ENCODE data around the gene SMIM5.

SMIM5 gene

DNA sequence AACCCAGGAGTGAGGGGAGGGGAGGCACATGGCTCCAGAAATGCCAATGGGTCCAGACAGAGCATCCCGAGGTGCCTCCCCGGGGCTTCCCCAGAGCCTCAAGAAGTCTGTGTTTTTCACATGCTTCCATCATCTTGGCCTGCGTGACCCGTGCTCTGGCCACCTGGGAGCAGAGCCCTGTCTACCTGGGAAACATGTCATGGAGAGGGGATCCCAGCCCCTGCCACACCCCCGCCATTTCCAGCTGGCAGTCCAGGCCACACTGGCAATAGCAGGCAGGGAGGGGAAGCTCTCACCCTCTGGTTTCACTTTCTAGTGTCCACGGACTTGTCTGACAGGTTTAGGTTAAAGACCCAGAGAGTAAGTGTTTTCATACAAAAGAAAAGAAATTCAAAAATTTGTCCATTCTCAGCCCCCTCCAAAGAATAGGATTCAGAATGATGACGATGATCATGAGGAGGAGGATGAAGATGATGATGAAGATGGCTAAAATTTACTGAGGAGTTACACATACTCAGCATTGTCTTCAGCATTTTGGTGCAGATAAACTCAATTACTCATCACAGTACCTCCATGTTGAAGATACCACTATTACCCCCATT, 9.0 kb downstream of the SMIM5 start:
- DNase-seq = no peak

DNA sequence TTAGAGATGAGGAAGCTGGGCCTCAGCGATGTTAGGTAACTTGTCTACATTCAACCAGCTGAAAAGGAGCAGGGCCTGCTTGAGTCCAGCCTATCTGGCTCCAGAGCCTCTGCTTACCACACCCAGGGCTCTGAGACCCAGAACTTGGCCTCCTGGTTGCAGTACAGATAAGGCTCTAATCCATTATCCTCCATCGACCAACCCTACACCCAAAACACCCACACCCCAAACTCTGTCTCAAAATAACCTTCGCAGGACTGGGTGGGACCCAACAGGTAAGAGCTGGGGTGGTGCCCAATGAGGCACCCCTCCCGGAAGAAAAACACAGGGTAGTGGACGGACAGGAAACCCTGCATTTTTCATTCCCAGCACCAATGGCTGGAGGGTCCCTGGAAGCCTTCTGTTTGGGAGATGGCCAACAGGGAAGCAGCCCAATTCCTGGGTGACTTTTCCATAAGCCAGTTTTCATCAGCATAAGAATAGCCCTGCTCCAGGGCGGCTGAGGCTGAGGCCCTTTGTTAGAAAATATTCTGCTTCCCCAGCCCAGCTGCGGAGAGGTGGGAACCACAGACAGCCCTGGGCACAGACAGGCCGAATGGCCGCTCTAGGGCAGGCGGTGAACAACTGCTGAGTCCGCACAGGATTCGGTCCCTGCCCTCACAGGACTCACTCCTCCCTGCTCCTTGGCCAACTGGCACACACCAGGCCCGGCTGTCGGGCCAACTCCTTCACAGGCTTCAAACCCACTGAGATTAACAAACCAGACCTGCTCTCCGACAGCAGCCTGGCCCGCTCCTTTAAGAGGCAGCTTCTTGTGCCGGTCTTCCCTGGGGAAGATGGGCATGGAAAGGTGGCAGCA, 9.8 kb downstream of the SMIM5 start:
- no peak for DNase-seq

- no peak for DNase-seq
These were observed 10.4 kb downstream of the SMIM5 start for GRCh38 chr17:75643643-75644017.

DNA sequence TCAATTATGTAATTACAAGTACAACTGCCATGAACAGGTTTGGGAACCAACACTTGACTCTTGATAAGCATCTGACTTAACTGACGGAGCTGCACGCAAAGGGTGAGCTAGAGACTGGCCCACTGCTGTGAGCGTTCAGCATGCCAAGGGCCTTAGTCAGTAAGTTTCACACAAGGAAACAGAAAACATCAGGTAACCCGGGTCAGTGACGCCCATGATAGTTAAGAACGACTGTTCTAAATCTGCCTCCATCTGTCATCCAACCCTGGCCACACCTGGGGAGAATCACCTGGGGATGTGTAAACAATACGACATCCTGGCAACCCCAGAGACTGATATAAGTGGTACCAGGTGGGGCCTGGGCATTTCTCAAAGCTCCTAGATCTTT, 12.3 kb downstream of the SMIM5 start:
- no peak for DNase-seq

DNA sequence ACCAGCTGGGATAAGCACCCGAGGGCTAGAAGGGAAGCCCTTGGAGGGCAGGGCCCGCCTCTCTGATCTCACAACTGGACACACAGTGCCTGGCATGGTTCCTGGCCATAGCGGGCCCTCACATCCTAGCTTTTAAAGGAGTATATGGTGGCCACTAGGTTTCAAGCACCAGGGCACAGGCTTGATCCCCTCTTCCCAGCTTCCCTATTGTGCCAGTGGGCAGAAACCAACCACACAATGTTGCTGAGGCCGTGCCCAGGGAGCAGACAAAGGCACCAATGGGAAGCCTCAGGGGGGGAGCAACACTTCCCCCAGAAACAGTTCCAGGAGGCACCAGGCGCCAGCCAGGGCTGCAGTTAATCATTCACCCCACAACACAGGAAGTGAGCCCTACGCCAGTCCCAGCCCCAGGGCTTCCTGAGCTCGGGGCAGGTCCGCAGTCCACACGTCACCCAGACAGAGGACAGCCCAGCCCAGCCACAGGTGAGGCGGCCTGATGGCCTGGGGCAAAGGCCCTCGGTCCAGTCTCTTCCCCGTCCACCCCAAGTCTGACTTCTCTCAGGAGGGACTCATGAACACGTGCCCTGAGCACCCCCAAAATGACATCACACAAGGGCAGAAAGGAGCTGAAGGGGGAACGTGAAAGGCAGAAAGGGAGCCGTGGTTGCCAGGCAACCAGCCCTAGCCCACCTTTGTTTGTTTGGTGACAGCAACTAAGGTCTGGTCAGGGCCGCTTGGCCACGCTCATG, 12.8 kb downstream of the SMIM5 start:
- no peak for DNase-seq

DNA sequence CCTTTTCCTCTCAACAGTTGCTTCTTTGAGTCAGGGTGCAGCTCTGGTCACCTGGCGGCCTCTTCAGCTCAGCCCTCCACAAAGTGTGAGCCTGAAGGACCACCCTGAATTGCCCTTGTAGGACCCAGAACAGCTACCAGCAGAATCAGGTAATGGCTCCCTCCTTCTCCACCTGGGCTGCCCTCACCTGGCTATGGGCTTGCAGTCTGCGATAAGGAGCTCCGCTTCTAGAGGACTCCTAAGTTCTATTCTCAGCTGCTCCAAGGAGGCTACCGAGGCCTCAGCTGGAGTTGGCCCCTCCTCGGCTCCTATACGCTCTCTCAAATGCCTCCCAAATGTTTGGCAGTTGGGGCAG, 13.4 kb downstream of the SMIM5 start:
- DNase-seq = no peak

DNA sequence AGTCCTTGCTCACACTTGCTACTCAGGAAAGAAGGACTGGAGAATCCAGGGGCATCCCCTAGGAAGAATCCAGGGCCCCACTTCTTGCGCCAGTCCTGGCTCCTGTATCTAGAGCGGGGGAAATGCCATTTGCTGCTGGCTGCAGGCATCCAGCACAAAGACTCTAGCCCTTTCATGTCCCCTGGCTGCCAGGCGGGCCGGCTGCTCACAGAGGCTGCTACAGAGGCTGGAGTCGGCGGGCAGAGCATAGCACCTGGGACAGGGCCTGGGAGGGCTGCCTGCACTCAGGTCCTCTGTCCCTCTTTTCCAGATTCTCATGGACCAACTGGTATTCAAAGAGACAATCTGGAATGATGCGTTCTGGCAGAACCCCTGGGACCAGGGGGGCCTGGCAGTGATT, 13.8 kb downstream of the SMIM5 start:
- no peak for DNase-seq

GRCh38 chr17:75647921-75648320, 14.7 kb downstream of the SMIM5 start:
- DNase-seq = no peak

DNA sequence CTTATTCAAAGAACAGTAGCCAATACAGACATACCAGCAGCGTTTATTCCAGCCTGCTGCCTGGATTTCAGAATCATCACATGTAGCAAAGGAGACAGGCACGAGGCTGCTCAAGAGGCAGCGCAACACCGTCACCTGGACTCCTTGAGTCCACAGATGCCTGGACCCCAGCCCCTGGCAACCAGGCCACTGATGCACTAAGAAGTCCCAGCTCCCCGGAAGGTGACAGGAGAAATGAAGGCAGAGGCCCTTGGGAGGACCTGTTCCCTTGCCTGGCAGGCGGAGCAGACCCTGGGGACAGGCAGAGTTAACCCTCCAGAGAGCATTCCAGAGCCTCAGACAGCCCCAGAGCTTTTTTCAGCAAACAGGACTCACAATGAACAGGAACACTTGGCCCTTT, 16.5 kb downstream of the SMIM5 start:
- no peak for DNase-seq

- DNase-seq = no peak
These were observed 17.6 kb downstream of the SMIM5 start for GRCh38 chr17:75650874-75651273.

- DNase-seq = no peak
These were observed 19.1 kb downstream of the SMIM5 start for GRCh38 chr17:75652341-75652740.

GRCh38 chr17:75652934-75653549, 19.8 kb downstream of the SMIM5 start:
- DNase-seq = no peak

GRCh38 chr17:75654176-75654575, 20.9 kb downstream of the SMIM5 start:
- no peak for DNase-seq

GRCh38 chr17:75658237-75658636, 25.0 kb downstream of the SMIM5 start:
- DNase-seq = no peak

- no peak for DNase-seq
These were observed 28.3 kb downstream of the SMIM5 start for GRCh38 chr17:75661531-75661930.

- no peak for DNase-seq
These were observed 29.3 kb downstream of the SMIM5 start for GRCh38 chr17:75662511-75662910.

- no peak for DNase-seq
These were observed 30.9 kb downstream of the SMIM5 start for GRCh38 chr17:75664099-75664549.

- no peak for DNase-seq
These were observed 32.7 kb downstream of the SMIM5 start for GRCh38 chr17:75665981-75666380.

DNA sequence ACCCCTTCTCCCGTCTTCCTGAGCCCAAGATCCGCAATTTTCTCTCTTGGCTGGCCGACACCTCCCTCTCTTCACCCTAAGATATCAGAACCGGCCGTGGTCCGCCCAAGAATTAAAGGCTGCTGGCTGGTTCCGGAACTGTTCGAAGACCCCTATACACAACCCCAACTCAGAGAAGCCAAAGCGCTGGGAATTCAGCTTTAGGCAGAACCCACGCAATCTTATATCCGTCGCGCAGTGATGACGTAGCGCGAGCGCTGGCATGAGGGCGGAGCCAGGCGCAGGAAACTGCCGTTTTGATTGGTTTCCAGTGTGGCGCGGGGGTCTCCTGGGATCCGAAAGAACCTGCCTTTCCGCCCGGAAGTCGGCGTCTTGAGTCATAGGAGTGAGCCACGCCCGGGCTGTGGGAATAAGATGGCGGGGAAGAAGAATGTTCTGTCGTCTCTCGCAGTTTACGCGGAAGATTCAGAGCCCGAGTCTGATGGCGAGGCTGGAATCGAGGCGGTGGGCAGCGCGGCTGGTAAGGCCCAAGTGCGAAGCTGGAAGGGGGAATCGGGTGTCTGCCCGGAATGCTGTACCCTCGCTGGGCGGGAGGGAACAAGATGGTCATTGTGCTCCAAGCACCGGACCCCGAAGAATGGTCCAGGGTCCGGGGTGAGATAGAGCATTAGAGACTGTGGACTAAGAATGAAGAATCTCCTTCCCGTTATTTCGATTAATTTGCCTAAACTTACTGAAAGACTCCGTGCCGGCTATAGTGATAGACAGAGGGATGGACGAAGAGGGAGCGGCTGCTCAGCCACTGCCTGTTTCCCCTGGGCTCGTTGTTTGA, 33.9 kb downstream of the SMIM5 start, which contains the start of the genes RECQL5 and SAP30BP:
RECQL5 (minus strand) TSS at position 196 of the 832 bp plus-strand sequence. CDS start 597 bp downstream, outside the sequence.
SAP30BP (plus strand) TSS at position 380 of the 832 bp plus-strand sequence; CDS start at position 415, 35 bp downstream.
- peak; percentile 95 for DNase-seq

- DNase-seq = no peak
These were observed 34.6 kb downstream of the SMIM5 start for GRCh38 chr17:75667825-75668224.

DNA sequence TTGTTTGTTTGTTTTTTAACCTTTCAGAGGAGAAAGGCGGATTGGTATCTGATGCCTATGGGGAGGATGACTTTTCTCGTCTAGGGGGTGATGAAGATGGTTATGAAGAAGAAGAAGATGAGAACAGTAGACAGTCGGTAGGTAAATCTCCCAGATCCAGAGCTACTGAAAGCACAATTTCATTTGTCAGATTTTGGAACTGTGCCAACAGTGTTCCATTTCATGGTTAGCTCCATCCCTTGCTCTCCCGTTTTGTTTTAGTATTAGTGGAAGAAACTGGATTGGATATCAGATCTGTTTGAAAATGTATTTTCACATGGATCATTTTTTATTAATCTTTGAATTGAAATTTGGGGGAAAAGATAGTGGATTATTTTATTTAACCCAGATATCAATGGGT, 35.3 kb downstream of the SMIM5 start:
- DNase-seq = no peak

DNA sequence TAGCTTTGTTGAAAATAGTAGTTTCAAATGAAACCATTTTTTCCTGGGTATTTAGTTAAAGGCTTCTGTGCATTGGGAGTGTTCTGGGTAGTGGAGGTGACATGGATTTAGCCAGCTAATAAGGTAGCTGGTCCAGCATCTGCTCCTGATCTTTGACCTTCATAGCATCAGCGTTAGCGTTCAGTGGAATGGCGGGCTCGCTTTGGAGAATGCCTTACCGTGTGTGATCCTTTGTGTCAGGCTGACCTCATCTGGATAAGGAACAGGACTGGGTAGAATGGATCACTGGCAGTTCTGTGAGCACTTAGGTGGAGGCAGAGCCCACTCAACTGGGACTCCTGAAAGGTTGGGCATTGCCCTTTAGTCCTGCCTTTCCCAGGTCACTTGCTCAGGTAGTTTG, 37.6 kb downstream of the SMIM5 start:
- no peak for DNase-seq
